Caki2 (cell line): ENCODE data around the gene TPRA1. TPM values are rescaled to one million over a fixed set of nuclear protein-coding genes. Genes with fewer than 3 reads are reported as not detected.
"Not testable (repeated sequence)": the region's sequence is repeated elsewhere in the genome, so short reads cannot be mapped to it uniquely, and the experiment has no call there.

Experiments used
- DNase-seq: peaks from one replicate; pipeline ENCODE4 v3.0.0-alpha.2; 2015; ENCODE audit warnings: low read depth
- in situ Hi-C: cut with HindIII; loops from 2 replicates; pipeline ENCODE4 v1.10.0; 2016; ENCODE audit warnings: low sequenced_read_pairs, low pct_unique_long_range_greater_than_20kb, mixed read lengths
- total RNA-seq: library from RNA; depleted of rRNA; stranded (reverse); fragments of >200 nt; shearing (Covaris generic); gene quantifications from 2 replicates; pipeline ENCODE4 v1.2.3, GENCODE V29; 2014; ENCODE audit warnings: low replicate concordance

The TPRA1 gene
- total RNA-seq, 1 experiment from 2014 or later: 50.1 TPM

- no peak for DNase-seq
- in situ Hi-C loops: no loop called here
Observed at GRCh38 chr3:127620637-127621375, 30.3 kb upstream of the TPRA1 start.

GRCh38 chr3:127618891-127619290 lies 28.4 kb upstream of the TPRA1 start:
- in situ Hi-C loops: no loop called here
- no peak for DNase-seq

- no peak for DNase-seq
- in situ Hi-C loops: no loop called here
Observed at GRCh38 chr3:127616836-127617605, 26.5 kb upstream of the TPRA1 start.

- no peak for DNase-seq
- in situ Hi-C loops: no loop called here
Observed at GRCh38 chr3:127615631-127616305, 25.2 kb upstream of the TPRA1 start.

GRCh38 chr3:127614928-127615589 lies 24.5 kb upstream of the TPRA1 start:
- in situ Hi-C loops: no loop called here
- no peak for DNase-seq

GRCh38 chr3:127613406-127613805 lies 22.9 kb upstream of the TPRA1 start:
- DNase-seq: no peak
- in situ Hi-C loops: no loop called here

GRCh38 chr3:127612966-127613365 lies 22.4 kb upstream of the TPRA1 start:
- in situ Hi-C loops: no loop called here
- no peak for DNase-seq

DNA sequence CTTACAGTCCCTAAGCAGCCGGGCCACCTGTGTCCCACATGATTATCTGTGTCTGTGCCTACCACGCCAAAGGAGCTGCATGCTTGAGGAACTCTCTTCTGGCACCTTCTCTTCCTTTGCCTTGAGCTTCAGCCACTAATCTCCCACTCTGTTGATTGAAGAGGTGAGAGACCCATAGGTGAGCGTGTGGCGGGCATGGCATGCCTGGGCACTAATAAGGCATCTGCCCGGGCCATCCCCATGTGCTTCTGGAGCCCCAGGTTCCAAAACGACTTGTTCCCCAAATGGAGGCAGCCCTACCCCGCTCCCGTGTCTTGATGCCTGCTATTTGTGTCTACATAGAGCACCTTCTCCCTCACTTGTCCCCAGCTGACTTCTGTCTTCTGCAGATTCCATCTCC lies 20.7 kb upstream of the TPRA1 start:
- no peak for DNase-seq
- in situ Hi-C loops: no loop called here

DNA sequence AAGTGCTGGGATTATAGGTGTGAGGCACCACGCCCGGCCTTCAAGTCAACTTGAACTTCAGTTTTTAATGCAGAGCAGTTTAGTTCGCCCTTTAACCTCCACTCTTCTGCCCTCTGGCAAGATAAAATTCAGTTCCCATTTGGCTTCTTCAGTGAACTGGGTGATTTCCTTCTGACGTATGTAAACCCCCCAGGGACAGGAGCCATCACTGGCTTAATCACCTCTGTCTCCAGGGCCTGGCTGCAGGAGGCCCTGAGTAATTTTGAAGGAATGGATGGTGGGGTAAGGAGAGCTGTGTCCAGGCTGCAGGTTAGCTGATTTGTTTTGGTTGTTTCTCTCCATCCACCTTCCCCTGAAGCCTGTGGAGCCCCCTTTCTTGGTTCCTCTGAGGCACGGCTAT lies 19.6 kb upstream of the TPRA1 start:
- in situ Hi-C loops: no loop called here
- no peak for DNase-seq

DNA sequence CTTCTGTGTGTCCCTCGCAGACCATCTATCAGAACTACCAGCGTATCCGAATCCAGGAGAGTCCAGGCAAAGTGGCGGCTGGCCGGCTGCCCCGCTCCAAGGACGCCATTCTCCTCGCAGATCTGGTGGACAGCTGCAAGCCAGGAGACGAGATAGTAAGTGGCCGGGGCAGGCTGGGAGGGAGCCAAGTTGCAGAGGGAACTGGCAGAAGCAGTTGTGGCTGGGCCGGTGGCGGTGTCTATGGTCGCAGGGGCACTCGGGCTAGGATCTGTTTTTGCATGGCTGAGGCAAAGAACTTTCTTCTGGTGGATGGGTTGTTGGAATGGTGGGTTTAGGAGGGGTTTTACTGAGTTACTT lies 17.8 kb upstream of the TPRA1 start:
- in situ Hi-C loops: no loop called here
- DNase-seq: no peak

GRCh38 chr3:127607675-127608361 lies 17.3 kb upstream of the TPRA1 start:
- in situ Hi-C loops: no loop called here
- DNase-seq: no peak

GRCh38 chr3:127606981-127607595 lies 16.6 kb upstream of the TPRA1 start:
- no peak for DNase-seq
- in situ Hi-C loops: no loop called here

GRCh38 chr3:127606086-127606805 lies 15.7 kb upstream of the TPRA1 start:
- no peak for DNase-seq
- in situ Hi-C loops: no loop called here

DNA sequence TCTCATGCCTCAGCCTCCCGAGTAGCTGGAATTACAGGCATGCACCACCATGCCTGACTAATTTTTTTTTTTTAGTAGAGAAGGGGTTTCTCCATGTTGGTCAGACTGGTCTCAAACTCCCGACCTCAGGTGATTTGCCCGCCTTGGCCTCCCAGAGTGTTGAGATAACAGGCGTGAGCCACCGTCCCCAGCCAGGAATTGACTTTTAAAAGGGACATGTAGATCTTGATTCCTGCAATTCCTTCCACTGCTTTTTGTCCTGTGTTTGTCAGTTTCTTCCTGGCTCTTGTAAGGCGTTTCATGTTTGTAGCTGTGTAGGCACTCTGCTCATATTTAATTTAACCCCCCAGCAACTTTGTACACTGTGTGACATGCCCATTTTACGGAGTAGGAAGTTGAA lies 15.0 kb upstream of the TPRA1 start:
- in situ Hi-C loops, DNase-seq: not testable (repeated sequence)

DNA sequence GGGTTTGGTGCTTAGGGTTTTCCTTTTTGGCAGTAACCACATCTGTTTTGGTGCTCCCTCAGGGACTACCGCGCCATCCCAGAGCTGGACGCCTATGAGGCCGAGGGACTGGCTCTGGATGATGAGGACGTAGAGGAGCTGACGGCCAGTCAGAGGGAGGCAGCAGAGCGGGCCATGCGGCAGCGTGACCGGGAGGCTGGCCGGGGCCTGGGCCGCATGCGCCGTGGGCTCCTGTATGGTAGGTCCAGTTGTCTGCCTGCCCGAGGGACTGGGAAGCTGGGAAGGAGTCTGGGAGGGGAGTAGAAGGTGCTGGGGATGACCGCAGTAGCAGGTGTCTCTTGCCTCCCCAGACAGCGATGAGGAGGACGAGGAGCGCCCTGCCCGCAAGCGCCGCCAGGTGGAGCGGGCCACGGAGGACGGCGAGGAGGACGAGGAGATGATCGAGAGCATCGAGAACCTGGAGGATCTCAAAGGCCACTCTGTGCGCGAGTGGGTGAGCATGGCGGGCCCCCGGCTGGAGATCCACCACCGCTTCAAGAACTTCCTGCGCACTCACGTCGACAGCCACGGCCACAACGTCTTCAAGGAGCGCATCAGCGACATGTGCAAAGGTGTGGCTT lies 14.1 kb upstream of the TPRA1 start:
- DNase-seq: no peak
- in situ Hi-C loops: no loop called here

DNA sequence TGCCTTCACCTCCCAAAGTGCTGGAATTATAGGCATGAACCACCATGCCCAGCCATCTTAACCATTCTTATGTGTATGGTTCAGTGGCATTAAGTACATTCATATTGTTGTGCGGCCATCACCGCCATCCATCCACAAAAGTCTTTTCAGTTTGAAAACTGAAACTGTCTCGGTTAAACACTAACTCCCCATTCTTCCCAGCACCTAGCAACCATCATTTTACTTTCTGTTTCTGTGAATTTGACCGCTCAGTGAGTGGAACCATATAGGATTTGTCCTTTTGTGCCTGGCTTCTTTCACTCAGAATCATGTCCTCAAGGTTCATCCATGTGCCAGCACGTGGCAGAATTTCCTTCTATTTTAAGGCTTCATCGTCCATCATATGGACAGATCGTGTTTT lies 13.5 kb upstream of the TPRA1 start:
- DNase-seq: no peak
- in situ Hi-C loops: no loop called here
